K562 (cell line): Measurements from ENCODE around the gene SLC25A44. TPM values are rescaled to one million over a fixed set of nuclear protein-coding genes. Genes with fewer than 3 reads are reported as not detected.
A peak's percentile ranks its signal among the peaks of the same experiment; 100 is the strongest.

ENCODE experiments used
- ATAC-seq: fragments of 200-7000 bp; cut with Tn5 transposase; 3 replicates; pipeline ENCODE4 v1.9.1; 2020; ENCODE audit warnings: moderate library complexity
- BruUV-seq: library from RNA; stranded (reverse); fragments of 400-500 nt; replicated peaks from 2 replicates; lab custom pipeline; 2021; lab: Mats Ljungman, UMichigan
- CTCF ChIA-PET: fragments of 300-600 bp; formaldehyde crosslinking; extraction: SDS; loops from one replicate; lab custom pipeline; 2021; ENCODE audit warnings: low intra/inter-chr PET ratio; lab: Yijun Ruan, JAX
- POLR2A ChIA-PET: fragments of 300-600, 350-650 bp; sonication (Branson Sonifier 250); formaldehyde crosslinking; extraction: SDS; loops from one replicate; lab custom pipeline; 2021; ENCODE audit warnings: antibody characterized with exemption, inconsistent platforms; lab: Yijun Ruan, JAX
- DNase-seq, 4 experiments: peaks; one replicate each; pipeline versions ENCODE4 v3.0.0 to v3.0.0-alpha.2; 2011 to 2018; ENCODE audit warnings: low spot score in 3 of 4, mixed read lengths in 3 of 4; ENCODE audit errors: extremely low read depth in 1 of 4
- FAIRE-seq: peaks from 2 replicates; lab custom pipeline; 2011; peaks lifted over from hg19 to GRCh38; lab: Jason Lieb, UNC
- H2AFZ ChIP-seq: 2 replicates; pipeline ENCODE4 v1.6.0; 2011; ENCODE audit warnings: low read depth, low read length, control low read depth, inconsistent platforms
- H3K27ac ChIP-seq: fragments of 200-600 bp; 3 replicates; pipeline ENCODE4 v1.8.0; 2011; ENCODE audit warnings: low read depth, mild to moderate bottlenecking, control low read depth, inconsistent platforms, low read length, moderate library complexity, mixed read lengths; ENCODE audit errors: extremely low read depth
- H3K27me3 ChIP-seq, 2 experiments: fragments of 300-600 bp in 1 of 2; 2 replicates in 1 of 2; 3 replicates in 1 of 2; pipeline versions ENCODE4 v1.6.0 to v1.8.0; 2011; ENCODE audit warnings: inconsistent platforms in 2 of 2, low read length in 2 of 2, mild to moderate bottlenecking in 1 of 2, mixed read lengths in 1 of 2, moderate library complexity in 1 of 2; ENCODE audit not compliant: control insufficient read depth in 2 of 2, insufficient read depth in 2 of 2
- H3K36me3 ChIP-seq: fragments of 300-600 bp; 3 replicates; pipeline ENCODE4 v1.8.0; 2011; ENCODE audit warnings: mild to moderate bottlenecking, low read length, inconsistent platforms; ENCODE audit not compliant: control insufficient read depth, insufficient read depth
- H3K4me1 ChIP-seq, 2 experiments: fragments of 200-600 bp in 1 of 2; replicated peaks in 1 of 2; 2 replicates in 1 of 2; 3 replicates in 1 of 2; pipeline versions ENCODE4 v1.5.1 to v1.8.0; 2011; ENCODE audit warnings: inconsistent platforms in 2 of 2, low read length in 2 of 2, mild to moderate bottlenecking in 1 of 2, mixed read lengths in 1 of 2, moderate library complexity in 1 of 2; ENCODE audit not compliant: control insufficient read depth in 2 of 2, insufficient read depth in 2 of 2
- H3K4me2 ChIP-seq: 2 replicates; pipeline ENCODE4 v1.6.1; 2011; ENCODE audit warnings: low read length, control low read depth, inconsistent platforms, mixed read lengths; ENCODE audit not compliant: insufficient read depth
- H3K4me3 ChIP-seq: fragments of 200-600 bp; sonication (generic), shearing (Covaris generic); 2 replicates; pipeline ENCODE4 v1.5.1; 2016; ENCODE audit warnings: control low read depth, inconsistent platforms
- H3K79me2 ChIP-seq: fragments of 200-600 bp; 3 replicates; pipeline ENCODE4 v1.8.0; 2011; ENCODE audit warnings: low read length, inconsistent platforms; ENCODE audit not compliant: control insufficient read depth, insufficient read depth
- H3K9ac ChIP-seq, 2 experiments: 2 replicates each; pipeline versions ENCODE4 v1.6.0 to v1.6.1; 2011; ENCODE audit warnings: low read depth in 2 of 2, low read length in 2 of 2, control low read depth in 1 of 2, inconsistent platforms in 1 of 2, mild to moderate bottlenecking in 1 of 2, mixed read lengths in 1 of 2; ENCODE audit not compliant: insufficient read depth in 1 of 2
- H3K9me1 ChIP-seq: one replicate; pipeline ENCODE4 v1.6.0; 2011; ENCODE audit warnings: inconsistent platforms, mild to moderate bottlenecking, low read length, moderate library complexity; ENCODE audit not compliant: control insufficient read depth, insufficient read depth
- H3K9me3 ChIP-seq: replicated peaks from 2 replicates; pipeline ENCODE4 v1.5.1; 2011; ENCODE audit warnings: low read depth, low read length, inconsistent platforms; ENCODE audit not compliant: control insufficient read depth, insufficient read depth
- H4K20me1 ChIP-seq: replicated peaks from 2 replicates; pipeline ENCODE4 v1.6.1; 2011; ENCODE audit warnings: low read length, inconsistent platforms, mixed read lengths; ENCODE audit not compliant: control insufficient read depth, insufficient read depth
- CBFA2T2 ChIP-seq: fragments of 450-650 bp; conservative IDR thresholded peaks from 2 replicates; pipeline ENCODE4 v1.6.1; 2017; ENCODE audit warnings: mild to moderate bottlenecking
- FOXM1 ChIP-seq, 2 experiments: fragments of 450-650 bp in 1 of 2; sonication (generic) in 1 of 2; formaldehyde crosslinking in 1 of 2; IDR thresholded peaks; 2 replicates each; pipeline versions ENCODE4 v1.6.1 to v1.9.0; 2017 to 2022; ENCODE audit warnings: low read depth in 2 of 2, mild to moderate bottlenecking in 2 of 2, missing genetic modification reagents in 1 of 2, moderate library complexity in 1 of 2
- GATA2 ChIP-seq: sonication (generic); formaldehyde crosslinking; IDR thresholded peaks from 2 replicates; pipeline ENCODE4 v1.4.0; 2020; ENCODE audit warnings: mild to moderate bottlenecking, missing genetic modification reagents
- HDAC1 ChIP-seq, 2 experiments: fragments of 450-650 bp; IDR thresholded peaks; 2 replicates each; pipeline ENCODE4 v1.6.1; 2016 to 2017; ENCODE audit warnings: inconsistent platforms in 1 of 2, mild to moderate bottlenecking in 1 of 2, moderate library complexity in 1 of 2
- HNRNPUL1 ChIP-seq: fragments of 200-400 bp; formaldehyde crosslinking; IDR thresholded peaks from 2 replicates; pipeline ENCODE4 v1.6.1; 2017; ENCODE audit warnings: low read length
- NR1H2 ChIP-seq: sonication (generic); formaldehyde crosslinking; IDR thresholded peaks from 2 replicates; pipeline ENCODE4 v1.4.0; 2020; ENCODE audit warnings: mild to moderate bottlenecking, missing genetic modification reagents
- RAD51 ChIP-seq: fragments of 450-650 bp; IDR thresholded peaks from 2 replicates; pipeline ENCODE4 v1.7.1; 2016; ENCODE audit warnings: low read depth, mild to moderate bottlenecking, borderline replicate concordance
- STAG1 ChIP-seq: sonication (generic); formaldehyde crosslinking; IDR thresholded peaks from 2 replicates; pipeline ENCODE4 v1.5.0; 2020; ENCODE audit warnings: missing genetic modification reagents, borderline replicate concordance
- TFE3 ChIP-seq: fragments of 450-650 bp; formaldehyde crosslinking; IDR thresholded peaks from 2 replicates; pipeline ENCODE4 v1.4.0; 2020; ENCODE audit warnings: mild to moderate bottlenecking, mixed read lengths
- WGBS: fragments of 100-300 bp; shearing (Covaris generic); methylation state at CpG from one replicate; pipeline ENCODE4 v1.1.6; 2016; ENCODE audit warnings: low coverage, mixed read lengths; ENCODE audit not compliant: insufficient coverage; ENCODE audit errors: missing lambda C conversion rate; 5-methylcytosine and 5-hydroxymethylcytosine counted together
- in situ Hi-C: fragments of 300-500 bp; cut with MboI; formaldehyde crosslinking; loops from 4 replicates; pipeline ENCODE4 v1.15.0; 2018; ENCODE audit warnings: inconsistent platforms, mixed read lengths
- intact Hi-C: fragments of 100-400 bp; cut with micrococcal nuclease; formaldehyde crosslinking; loops from 2 replicates; pipeline ENCODE4 v1.14.2; 2022
- polyA plus RNA-seq, 8 experiments: library from polyadenylated mRNA; depleted of rRNA in 4 of 8; stranded (reverse) in 5 of 8; unstranded in 3 of 8; fragments of >200 nt; fragmentation: Nextera tagmentation in 2 of 8; fragmentation: Illumina TruSeq in 1 of 8; extraction: Ambion mirVana in 2 of 8; extraction: Trizol in 1 of 8; gene quantifications; 2 replicates each; pipeline versions ENCODE4 v1.2.1 to v1.2.3, GENCODE V29; 2011 to 2014; ENCODE audit warnings: inconsistent platforms in 1 of 8, missing spikeins in 1 of 8
- total RNA-seq, 7 experiments: library from RNA; depleted of rRNA in 6 of 7; stranded (reverse); fragments of >200 nt in 6 of 7; fragmentation: Illumina TruSeq in 2 of 7; extraction: Trizol in 2 of 7; gene quantifications; 2 replicates each; pipeline versions ENCODE4 v1.2.1 to v1.2.3, GENCODE V29; 2011 to 2021; ENCODE audit warnings: low replicate concordance in 1 of 7
- TF ChIP-seq, protein P1 (sequence below), 2 experiments: fragments of 450-650 bp; IDR thresholded peaks; 2 replicates each; pipeline ENCODE4 v1.6.1; 2016; ENCODE audit warnings: mild to moderate bottlenecking in 2 of 2, borderline replicate concordance in 1 of 2, low read depth in 1 of 2, moderate library complexity in 1 of 2
- TF ChIP-seq, protein P2 (sequence below): sonication (generic); formaldehyde crosslinking; IDR thresholded peaks from 2 replicates; pipeline ENCODE4 v1.9.0; 2022; ENCODE audit warnings: mild to moderate bottlenecking, missing genetic modification reagents

The SLC25A44 gene
- total and polyA plus RNA-seq, 9 of the 15 experiments (the other 6 are each of a cell fraction or from before 2014, with no cell fraction given) = 4.4 to 22.8 (median 12.5) TPM

DNA sequence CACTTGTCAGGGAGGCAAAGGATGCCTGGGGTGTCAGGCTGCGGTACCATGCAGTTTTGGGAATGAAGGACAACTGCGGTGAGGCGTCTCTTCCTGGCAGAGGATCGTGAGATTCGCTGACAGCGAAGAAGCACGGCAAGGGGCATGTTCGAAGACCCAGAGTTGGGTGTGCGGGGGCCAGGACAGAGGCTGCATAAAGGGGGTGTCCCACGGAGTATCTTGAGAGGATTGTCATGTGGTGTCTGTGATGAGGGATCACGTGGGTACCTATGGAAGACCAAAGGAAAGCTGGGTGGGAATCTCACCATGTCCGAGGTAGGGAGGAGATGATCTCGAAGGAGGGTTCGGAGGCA lies 372 bp downstream of the SLC25A44 start:
- Histone ChIP-seq H3K9ac (peak overlapping the region; percentile 67 to 94), H3K27me3 (no peaks in the 10 kb centered on the region), H2AFZ (peak overlapping the region; percentile 60; the same call in 1 of the 2 replicates), H3K27ac (peak overlapping the region; percentile 49), H3K79me2 (peaks cover 48% of the 10 kb centered on the region), H3K4me3 (peak overlapping the region; percentile 71), H3K36me3 (peaks cover 23% of the 10 kb centered on the region), H3K9me1 (no peaks in the 10 kb centered on the region), H3K9me3 (peaks cover under 1% of the 10 kb centered on the region; the same call in 1 of the 2 replicates), H4K20me1 (no peaks in the 10 kb centered on the region), H3K4me2 (peak overlapping the region; percentile 95), H3K4me1 (peaks cover 6 to 12% of the 10 kb centered on the region in 2 experiments)
- ATAC-seq = no peak
- BruUV-seq = TSS peak; percentile 76
- FAIRE-seq = no peak
- peak in 2 of 4 experiments; percentile 42 for DNase-seq
- WGBS = 3% methylated on average over 14 of the region's 14 CpGs
- intact Hi-C loops = loop anchor here (5.0 kb wide), 1 partner anchor 47 kb away; no protein-coding TSS in a partner anchor
- in situ Hi-C loops = no loop called here
- POLR2A ChIA-PET = interaction anchor here (0.8 to 2.7 kb wide), 8 partner anchors 16 to 104 kb away, joined by 3 to 23 read pairs (median 4); partner anchors contain the start of gene PMF1
- CTCF ChIA-PET = no interaction called here
- TF ChIP-seq, protein P1, sequence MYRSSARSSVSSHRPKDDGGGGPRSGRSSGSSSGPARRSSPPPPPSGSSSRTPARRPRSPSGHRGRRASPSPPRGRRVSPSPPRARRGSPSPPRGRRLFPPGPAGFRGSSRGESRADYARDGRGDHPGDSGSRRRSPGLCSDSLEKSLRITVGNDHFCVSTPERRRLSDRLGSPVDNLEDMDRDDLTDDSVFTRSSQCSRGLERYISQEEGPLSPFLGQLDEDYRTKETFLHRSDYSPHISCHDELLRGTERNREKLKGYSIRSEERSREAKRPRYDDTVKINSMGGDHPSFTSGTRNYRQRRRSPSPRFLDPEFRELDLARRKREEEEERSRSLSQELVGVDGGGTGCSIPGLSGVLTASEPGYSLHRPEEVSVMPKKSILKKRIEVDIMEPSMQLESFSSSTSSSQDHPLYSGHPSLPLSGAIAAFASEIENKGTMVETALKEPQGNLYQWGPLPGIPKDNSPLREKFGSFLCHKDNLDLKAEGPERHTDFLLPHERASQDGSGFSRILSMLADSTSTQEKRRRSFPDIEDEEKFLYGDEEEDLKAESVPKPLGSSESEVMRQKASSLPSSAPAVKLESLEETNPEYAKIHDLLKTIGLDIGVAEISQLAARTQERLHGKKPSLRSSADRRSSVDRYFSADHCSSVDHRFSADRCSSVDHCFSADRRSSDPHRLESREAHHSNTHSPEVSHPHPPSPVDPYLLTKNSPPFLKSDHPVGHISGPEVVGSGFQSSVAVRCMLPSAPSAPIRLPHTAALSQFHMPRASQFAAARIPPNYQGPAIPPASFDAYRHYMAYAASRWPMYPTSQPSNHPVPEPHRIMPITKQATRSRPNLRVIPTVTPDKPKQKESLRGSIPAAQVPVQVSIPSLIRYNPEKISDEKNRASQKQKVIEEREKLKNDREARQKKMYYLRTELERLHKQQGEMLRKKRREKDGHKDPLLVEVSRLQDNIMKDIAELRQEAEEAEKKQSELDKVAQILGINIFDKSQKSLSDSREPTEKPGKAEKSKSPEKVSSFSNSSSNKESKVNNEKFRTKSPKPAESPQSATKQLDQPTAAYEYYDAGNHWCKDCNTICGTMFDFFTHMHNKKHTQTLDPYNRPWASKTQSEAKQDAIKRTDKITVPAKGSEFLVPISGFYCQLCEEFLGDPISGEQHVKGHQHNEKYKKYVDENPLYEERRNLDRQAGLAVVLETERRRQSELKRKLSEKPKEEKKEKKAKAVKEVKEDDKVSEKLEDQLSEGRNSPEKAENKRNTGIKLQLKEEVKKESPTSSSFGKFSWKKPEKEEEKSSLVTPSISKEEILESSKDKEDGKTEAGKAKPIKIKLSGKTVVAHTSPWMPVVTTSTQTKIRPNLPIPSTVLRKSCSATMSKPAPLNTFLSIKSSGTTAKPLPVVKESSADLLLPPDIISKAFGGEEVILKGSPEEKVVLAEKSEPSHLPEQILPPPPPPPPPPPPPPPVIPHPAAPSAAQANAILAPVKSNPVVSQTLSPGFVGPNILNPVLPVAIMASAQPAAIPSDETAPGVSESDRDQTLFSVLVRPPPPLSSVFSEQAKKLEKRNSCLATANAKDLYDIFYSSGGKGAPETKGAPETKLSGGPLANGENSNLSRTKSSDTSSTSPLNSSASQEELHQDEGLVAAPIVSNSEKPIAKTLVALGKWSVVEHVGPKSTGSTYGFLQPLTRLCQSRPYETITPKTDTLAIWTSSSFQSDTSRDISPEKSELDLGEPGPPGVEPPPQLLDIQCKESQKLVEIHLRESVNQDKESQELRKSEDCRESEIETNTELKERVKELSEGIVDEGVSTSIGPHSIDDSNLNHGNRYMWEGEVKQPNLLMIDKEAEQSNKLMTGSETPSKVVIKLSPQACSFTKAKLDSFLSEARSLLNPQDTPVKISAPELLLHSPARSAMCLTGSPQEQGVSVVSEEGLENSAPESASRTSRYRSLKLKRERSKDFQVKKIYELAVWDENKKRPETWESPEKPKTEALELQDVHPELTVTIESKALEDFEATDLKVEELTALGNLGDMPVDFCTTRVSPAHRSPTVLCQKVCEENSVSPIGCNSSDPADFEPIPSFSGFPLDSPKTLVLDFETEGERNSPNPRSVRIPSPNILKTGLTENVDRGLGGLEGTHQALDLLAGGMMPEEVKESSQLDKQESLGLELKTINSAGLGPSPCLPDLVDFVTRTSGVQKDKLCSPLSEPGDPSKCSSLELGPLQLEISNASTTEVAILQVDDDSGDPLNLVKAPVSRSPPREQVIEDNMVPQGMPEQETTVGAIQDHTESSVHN (IDR thresholded peaks at IDR 0.05; ENCODE audit: borderline replicate concordance in 1 of 2, low read depth in 1 of 2) = no peak
- TF ChIP-seq HDAC1 (IDR thresholded peaks at IDR 0.05) (peak in 1 of 2 experiments; percentile 24; a peak in 1 of 4 replicates), STAG1 (CRISPR knock-in tag) (peak; percentile 24; the same call in 1 of the 2 replicates), CBFA2T2 (0 out of 2 replicates have a peak, but pooled peaks have one; percentile 31), FOXM1 (IDR thresholded peaks at IDR 0.05; ENCODE audit: low read depth) (no peak), FOXM1 (CRISPR knock-in tag; IDR thresholded peaks at IDR 0.05; ENCODE audit: low read depth) (0 out of 2 replicates have a peak, but pooled peaks have one; percentile 77), GATA2 (peak; percentile 53; the same call in 1 of the 2 replicates), HNRNPUL1 (no peak), NR1H2 (CRISPR knock-in tag) (0 out of 2 replicates have a peak, but pooled peaks have one; percentile 71), RAD51 (peak; percentile 52), TFE3 (CRISPR knock-in tag) (peak; percentile 51)
- TF ChIP-seq, protein P2, sequence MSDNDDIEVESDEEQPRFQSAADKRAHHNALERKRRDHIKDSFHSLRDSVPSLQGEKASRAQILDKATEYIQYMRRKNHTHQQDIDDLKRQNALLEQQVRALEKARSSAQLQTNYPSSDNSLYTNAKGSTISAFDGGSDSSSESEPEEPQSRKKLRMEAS (CRISPR knock-in tag) = 0 out of 2 replicates have a peak, but pooled peaks have one; percentile 6
